Inflammatory macrophage (primary cell): Measurements from ENCODE around the gene CDKN3.
"Not testable (repeated sequence)": the region's sequence is repeated elsewhere in the genome, so short reads cannot be mapped to it uniquely, and the experiment has no call there.

Experiments
- DNase-seq, 2 donors: peaks; one replicate each; pipeline ENCODE4 v3.0.0-alpha.2; 2020 to 2022

CDKN3 gene

DNA sequence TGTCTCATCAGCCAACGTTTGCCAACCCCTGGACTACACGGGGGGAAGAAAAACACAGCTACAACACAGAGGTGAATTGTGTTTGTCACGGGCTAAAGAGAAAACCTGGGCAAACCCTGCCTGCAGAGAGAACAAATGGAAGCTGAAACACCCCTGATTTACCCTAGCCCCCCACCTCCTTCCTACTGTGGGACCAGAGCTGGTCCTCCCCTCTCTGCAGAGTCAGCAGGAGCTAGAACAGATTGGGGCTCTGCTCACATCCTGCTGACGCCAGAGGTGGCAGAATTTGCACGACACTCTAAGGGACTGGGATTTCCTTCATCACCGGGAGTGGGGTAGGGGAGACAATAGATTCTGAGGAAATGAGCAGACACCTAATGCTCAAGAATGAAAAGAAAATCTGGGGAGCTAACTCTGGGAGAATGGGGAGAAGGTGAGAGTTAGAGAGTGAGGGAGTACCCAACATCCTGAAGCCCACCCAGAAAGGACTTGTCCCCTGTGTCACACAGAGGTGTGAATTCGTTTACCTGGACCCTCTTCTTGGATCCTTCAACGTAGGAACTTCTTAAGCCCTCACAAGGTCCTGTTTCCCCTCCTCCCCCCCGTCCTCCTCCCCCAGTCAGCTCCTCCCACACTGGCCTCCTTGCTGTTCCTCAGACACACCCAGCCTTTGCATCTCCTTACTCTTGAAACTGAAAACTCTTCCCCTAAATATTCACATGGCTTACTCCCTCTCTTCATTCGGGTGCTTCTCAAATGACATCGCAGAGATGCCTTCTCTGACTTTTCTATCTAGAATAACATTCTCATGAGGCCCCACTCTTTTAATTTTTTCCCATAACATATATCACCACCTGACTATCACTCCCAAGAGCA is 26.2 kb upstream of the CDKN3 start:
- no peak for DNase-seq

DNA sequence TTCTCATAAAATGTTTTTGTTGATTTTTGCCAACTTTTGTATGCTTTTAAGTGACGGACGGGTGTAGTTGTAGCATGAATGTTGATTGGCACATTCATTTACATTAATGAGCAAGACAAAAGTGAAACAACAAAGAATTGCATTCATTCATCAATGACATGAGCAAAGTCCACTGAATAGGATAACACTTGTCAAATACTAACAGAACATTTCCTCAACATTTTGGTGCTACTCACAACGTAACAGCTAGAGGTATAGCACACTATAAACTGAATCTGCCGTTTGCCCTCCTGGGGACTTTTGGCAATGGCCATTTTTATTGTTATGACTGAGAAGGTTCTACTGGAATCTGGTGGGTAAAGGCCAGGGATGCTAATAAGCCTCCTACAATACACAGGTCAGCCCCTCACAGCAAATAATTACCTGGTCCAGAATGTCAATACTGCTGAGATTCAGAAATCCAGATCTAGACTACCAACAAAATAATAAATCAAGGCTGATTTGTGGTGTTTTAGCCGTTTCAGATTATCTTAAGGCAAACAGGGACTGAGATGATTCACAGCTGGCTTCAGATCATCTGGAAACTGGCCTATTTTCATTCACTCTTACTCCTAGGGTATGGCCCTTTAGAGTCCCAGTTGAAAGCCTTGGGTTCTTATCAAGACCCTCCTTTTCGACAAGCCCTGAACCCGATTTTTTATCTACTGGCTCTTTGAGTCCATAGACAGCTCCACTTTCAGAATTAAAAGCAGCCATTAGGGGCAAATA is 22.5 kb upstream of the CDKN3 start:
- DNase-seq, result no peak

DNA sequence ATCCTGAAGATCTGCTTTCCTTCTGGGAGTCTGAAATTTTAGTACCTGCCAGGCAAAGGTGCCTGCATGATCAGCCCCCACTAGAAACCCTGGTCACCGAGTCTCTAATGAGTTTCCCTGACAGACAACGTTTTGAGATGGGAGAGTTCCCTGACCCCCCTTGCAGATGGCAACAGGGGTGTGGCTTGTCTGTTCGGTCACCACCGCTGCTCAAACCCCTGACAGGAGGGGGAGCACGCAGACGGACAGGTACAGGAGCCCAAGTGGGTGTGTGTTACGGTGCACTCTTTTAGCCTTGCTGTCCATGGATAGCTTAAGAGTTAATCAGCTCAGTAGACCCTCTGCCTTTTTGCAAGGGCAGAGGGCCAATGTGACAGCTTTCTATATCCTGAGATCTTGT is 19.3 kb upstream of the CDKN3 start:
- DNase-seq, result no peak

DNA sequence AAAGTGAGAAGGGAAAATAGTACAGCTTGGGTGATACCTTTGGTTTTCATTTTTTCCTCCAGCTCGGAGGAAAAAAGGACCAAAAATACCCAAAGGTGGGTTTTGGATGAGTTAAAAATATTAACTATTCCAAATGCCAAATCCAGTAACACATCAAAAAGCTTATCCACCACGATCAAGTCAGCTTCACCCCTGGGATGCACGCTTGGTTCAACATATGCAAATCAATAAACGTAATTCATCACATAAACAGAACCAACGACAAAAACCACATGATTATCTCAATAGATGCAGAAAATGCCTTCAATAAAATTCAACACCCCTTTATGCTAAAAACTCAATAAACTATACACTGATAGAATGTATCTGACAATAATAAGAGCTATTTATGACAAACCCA is 17.9 kb upstream of the CDKN3 start:
- DNase-seq, result not testable (repeated sequence)

DNA sequence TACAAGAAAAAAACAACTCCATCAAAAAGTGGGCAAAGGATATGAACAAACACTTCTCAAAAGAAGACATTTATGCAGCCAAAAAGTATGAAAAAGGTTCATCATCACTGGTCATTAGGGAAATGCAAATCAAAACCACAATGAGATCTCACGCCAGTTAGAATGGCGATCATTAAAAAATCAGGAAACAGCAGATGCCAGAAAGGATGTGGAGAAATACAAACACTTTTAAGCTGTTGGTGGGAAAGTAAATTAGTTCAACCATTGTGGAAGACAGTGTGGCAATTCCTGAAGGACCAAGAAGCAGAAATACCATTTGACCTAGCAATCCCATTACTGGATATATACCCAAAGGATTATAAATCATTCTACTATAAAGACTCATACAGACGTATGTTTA is 16.2 kb upstream of the CDKN3 start:
- not testable (repeated sequence) for DNase-seq

DNA sequence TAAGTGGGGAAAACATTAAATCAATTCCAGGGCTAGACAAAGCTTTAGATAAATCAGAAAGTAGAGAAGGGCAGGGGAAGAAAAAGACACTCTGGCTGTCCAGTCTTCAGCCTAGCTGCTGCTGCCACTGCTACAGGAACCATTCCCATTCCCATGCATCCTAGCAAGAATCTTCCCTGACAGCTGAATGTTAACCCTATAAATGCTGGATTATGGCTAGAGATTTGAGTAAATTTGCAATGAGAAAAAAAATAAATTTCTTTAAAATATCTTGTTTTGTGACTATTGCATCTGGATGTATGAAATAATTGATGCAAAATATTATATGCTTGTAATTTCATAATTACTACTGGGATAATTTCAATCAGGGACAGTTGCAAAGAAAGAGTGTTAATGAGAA is 15.0 kb upstream of the CDKN3 start:
- no peak for DNase-seq

DNA sequence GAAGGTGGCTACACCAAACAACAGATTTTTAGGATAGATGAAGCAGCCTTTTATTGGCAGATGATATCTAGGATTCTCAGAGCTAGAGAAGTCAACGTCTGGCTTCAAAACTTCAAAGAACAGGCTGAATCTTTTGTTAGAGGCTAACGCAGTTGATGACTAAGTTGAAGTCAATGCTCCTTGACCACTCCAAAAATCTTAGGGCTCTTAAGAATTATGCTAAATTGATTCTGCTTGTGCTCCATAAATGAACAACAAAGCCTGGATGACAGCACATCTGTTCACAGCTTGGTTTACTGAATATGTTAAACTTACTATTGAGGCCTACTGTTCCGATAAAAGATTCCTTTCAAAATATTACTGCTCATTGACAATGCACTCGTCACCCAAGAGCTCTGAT is 13.0 kb upstream of the CDKN3 start:
- no peak for DNase-seq

DNA sequence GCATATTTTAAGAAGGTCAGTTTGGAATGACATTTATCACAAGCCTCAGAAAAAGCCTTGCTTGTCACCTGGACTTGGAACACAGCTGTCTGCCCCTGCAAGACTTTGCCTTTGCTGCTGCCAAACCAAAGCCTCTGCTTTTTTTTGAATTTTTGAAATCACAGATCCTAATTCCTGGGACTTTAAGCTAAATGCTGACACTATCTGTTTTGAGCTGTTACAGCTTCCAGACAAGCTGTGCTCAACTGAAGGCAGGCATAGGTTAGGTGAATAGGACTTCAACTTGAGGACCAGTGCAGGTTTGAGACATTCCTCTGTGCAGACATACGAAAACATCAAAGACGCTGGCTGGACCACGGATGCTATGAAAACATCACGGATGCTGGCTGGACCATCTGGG is 11.3 kb upstream of the CDKN3 start:
- DNase-seq, result no peak

DNA sequence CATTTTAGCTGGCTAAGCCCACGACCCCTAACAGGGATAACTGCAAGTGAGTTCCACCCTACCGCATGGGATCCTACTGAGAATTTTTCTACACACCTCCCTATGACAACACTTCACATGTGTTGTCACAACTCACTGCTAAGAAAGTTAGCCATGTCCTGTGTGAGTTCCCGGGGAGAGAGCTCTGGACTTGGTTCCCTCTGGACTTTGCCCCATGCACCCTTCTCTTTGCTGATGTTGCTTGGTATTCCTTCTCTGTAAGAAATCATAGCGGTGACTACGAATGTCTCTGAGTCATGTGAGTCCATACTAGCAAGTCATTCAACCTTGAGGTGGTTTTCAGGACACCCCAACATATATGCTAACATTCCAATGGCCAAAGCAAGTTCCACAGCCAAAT is 9.5 kb upstream of the CDKN3 start:
- no peak for DNase-seq

DNA sequence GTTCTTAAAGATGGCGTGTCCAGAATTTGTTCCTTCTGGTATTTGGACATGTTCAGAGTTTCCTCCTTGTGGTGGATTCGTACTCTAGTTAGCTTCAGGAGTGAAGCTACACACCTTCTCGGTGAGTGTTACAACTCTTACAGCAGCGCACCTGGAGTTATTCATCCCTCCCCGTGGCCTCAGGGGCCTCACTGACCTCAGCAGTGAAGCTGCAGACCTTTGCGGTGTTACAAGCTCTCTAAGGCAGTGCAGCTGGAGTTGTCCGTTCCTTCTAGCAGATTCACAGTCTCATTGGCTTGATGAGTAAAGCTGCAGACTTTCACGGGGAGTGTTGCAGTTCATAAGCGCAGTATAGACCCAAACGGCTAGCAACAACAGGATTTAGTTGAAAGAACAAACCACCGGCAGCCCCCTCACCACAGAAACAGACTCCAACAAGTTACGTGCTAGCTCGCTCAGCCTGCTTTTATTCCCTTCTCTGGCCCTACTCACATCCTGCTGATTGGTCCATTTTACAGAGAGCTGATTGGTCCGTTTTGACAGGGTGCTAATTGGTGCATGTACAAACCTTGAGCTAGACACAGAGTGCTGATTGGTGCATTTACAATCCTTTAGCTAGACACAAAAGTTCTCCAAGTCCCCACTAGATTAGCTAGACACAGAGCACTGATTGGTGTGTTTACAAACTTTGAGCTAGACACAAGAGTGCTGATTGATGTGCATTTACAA is 4.5 kb upstream of the CDKN3 start:
- no peak for DNase-seq

DNA sequence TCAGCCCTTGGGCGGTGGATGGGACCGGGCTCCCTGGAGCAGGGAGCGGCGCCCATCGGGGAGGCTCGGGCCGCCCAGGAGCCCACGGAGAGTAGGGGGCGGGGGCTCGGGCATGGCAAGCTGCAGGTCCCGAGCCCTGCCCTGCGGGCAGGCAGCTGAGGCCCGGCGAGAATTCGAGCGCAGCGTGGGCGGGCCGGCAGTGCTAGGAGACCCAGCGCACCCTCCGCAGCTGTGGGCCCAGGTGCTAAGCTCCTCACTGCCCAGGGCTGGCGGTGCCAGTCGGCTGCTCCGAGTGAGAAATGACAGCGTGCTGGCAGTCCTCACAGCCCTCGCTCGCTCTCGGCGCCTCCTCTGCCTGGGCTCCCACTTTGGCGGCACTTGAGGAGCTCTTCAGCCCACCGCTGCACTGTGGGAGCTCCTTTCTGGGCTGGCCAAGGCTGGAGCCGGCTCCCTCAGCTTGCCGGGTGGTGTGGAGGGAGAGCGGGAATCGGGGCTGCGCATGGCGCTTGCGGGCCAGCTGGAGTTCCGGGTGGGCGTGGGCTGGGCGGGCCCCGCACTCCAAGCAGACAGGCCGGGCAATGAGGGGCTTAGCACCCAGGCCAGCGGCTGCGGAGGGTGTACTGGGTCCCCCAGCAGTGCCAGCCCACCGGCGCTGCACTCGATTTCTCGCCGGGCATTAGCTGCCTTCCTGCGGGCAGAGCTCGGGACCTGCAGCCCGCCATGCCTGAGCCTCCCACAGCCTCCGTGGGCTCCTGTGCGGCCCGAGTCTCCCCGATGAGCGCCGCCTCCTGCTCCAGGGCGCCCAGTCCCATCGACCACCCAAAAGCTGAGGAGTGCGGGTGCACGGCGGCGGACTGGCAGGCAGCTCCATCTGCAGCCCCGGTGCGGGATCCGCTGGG is 3.6 kb upstream of the CDKN3 start:
- not testable (repeated sequence) for DNase-seq

DNA sequence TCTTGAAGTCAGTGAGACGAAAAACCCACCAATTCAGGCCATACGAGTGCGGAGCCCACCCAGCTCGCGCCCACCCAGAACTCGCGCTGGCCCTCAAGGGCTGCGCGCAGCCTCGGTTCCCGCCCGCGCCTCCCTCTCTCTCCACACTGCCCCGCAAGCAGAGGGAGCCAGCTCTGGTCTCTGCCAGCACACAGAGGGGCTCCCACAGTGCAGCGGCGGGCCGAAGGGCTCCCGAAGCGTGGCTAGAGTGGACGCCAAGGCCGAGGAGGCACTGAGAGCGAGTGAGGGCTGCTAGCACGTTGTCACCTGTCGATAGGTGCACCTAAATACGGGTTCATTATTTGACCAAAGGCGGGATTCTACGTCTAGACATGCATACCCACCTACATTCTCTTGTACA is 2.2 kb upstream of the CDKN3 start:
- no peak for DNase-seq

DNA sequence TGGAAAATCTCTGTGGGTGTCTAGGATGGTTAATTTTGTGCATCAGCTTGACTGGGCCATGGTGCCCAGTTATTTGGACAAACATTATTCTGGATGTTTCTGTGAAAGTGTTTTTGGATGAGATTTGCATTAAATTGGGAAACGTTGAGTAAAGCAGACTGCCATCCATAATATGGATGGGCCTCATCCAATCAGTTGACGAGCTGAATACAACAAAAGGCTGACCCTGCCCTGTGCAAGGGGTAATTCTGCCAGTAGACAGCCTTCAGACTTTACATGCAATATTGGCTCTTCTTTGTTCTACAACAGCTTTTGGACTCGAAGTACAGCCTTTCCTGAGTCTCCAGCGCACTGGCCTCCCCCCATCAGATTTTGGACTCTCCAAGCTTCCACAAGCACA is 1.5 kb upstream of the CDKN3 start:
- no peak for DNase-seq

DNA sequence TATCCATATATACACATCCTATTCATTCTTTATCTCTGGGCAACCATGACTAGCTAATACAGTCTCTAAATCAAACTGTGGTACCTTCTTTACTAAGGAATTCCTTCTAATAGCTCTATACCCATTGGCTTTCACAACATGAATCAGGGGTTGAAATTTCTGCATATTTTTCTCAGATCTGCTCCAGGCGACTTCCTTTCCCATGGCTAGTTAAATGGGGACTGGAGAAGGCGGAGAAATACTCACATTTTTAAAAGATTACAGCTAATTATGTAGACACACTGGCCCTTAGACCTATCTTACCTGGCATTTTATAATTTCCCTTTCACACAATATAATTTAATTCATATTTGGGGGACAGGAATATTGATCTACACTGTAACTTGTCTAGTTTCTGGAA is 1.1 kb upstream of the CDKN3 start:
- DNase-seq, result no peak

DNA sequence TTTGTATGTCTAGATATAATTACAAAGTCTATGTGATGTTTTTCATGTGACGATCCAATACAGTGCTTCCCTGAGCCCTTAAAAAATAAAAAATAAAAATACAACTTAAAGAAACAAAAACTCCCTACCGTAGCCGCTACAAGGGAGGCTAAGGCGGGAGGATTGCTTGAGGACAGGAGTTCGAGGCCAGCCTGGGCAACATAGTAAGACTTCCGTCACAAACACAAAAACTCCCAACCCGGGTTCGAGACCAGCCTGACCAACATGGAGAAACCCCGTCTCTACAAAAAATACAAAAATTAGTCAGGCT is 669 bp upstream of the CDKN3 start:
- DNase-seq, result no peak

DNA sequence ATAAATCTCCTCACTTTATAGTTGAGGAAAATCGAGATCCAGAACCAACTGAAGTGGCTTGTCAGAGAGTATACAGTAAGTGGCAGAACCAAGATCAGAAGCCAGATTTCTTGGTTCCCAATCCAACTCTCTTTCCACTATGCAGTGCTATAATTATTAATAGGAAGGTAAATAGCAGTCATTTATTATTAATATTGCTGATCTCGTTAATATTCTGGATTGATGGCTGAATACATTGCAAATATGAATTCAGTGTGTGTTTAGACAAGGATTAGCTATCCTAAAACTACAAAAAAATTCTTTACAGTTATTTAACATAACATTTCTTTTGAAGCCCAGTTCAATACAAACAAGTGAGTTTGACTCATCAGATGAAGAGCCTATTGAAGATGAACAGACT is 2.8 kb downstream of the CDKN3 start:
- no peak for DNase-seq

DNA sequence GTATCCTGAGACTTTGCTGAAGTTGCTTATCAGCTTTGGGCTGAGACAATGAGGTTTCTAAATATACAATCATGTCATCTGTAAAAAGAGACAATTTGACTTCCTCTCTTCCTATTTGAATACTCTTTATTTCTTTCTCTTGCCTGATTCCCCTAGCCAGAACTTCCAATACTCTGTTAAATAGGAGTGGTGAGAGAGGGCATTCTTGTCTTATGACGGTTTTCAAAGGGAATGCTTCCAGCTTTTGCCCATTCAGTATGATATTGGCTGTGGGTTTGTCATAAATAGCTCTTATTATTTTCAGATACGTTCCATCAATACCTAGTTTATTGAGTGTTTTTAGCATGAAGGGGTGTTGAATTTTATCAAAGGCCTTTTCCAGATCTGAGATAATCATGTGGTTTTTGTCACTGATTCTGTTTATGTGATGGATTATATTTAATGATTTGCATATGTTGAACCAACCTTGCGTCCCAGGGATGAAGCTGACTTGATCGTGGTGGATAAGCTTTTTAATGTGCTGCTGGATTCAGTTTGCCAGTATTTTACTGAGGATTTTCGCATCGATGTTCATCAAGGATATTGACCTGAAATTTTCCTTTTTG is 6.7 kb downstream of the CDKN3 start:
- DNase-seq, result not testable (repeated sequence)

DNA sequence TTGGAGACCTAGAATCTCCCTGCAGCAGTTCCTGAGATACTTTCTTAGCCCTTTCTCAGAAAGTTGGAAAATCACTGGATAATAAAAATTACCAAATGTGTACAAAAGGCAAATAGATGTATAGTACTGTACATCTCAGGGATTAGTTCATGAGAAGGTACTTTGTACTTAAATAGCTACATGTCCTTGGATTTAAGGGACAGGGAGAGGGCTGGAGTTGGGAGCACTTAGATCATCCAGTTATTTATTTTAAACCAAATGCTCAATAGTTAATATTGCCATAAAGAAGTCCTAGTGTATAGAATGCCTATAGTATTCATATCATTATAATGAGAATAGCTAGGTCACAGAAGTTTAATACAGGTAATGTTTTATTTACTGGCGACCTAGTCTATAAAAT is 13.4 kb downstream of the CDKN3 start:
- DNase-seq, result no peak

DNA sequence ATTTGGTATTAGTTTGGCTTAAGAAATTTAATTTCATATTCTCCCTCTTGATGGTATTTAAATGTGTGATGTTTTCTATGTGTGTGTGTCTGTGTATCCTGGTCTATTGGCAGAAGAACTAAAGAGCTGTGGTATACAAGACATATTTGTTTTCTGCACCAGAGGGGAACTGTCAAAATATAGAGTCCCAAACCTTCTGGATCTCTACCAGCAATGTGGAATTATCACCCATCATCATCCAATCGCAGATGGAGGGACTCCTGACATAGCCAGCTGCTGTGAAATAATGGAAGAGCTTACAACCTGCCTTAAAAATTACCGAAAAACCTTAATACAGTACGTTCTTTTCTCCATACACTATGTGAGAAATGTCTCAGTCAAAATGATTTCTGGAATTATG is 14.6 kb downstream of the CDKN3 start:
- DNase-seq, result no peak

DNA sequence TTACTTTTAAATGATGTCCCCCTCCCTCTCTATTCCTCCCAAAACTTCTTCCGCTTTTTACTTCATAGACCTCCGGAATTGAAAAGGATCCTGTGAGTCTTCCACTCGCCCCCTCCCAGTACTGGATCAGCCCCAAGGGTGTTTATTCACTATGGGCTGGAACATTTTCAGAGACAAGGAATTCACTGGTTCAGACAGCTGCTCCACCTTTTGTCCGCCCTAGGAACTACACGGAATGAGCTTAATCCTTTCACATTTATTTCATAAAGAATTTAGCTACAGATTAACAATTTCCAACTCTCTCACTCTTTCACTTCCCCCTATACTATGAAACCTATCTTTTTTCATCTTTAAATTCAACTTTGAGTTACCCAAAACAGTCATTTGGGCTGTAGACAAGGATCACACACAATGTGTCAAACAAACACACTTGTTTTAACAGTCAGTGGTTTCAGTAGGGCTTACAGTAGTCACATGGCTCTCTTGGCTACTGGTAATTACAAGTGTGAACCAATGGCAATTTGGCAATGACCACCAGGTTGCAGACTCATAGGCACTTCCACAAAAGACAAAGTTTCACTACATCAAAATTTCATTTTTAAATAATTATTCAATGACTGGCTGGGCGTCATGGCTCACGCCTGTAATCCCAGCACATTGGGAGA is 23.8 kb downstream of the CDKN3 start:
- peak; percentile 29 to 36 for DNase-seq

DNA sequence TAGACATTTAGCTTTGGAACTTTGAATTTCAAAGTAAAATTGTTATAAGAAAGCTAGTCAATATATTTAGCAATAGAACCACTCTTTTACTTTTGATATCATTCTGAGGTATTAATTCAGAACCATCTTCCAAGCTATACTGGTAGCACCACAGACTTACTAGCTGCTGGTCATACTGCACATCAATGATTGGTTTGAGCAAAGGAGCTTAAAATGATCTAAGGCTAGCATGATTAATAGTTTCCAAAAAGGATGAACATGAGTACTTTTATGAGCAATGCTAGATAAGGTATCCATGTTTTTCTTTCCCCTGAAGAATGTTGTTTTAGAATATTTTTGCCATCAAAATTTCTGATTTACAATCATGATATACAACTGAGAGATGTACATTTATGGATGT is 27.2 kb downstream of the CDKN3 start:
- no peak for DNase-seq

DNA sequence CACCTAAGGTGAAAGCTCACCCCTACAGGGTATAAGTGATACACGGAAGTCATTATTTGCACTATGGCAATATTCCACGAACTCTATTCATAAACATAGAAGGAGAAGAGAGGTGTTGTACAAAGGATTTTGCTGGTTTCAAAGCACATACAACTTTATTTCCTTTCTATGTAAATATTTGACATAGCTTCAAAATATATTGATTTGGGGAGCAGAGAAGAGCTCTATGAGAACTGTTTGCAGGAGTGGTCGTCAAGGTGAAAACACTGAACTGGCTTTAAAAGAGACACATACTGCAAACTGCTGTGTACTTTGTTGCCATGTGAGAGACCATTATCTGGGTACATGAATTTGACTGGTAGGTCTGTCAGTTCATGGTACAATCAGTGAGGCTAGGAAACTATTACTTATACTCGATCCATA is 27.7 kb downstream of the CDKN3 start:
- no peak for DNase-seq
